ENCODE data around the gene PLD5.
"Not testable (repeated sequence)": the region's sequence is repeated elsewhere in the genome, so short reads cannot be mapped to it uniquely, and the experiment has no call there.

PLD5 gene

DNA sequence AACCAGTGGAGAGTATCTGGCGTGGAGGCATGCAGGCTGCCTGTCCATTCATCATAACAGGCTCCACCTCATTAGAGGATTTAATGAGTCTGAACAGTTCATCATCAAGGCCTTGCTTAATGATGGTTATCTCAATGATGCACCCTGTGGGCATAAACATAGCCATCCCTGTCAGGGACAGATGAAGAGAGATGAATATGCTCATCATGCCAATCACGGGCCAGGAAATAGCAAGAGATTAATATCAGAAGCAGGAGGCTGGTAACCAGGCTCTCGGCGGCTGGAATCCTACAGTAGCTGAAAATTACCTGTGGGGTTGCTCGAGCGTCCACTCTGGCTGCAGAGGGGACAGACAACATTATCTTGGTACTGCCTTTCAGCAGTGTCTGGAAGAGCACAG is 247.7 kb downstream of the PLD5 start:
- not testable (repeated sequence) for DNase-seq (ENCODE audit: low spot score)

DNA sequence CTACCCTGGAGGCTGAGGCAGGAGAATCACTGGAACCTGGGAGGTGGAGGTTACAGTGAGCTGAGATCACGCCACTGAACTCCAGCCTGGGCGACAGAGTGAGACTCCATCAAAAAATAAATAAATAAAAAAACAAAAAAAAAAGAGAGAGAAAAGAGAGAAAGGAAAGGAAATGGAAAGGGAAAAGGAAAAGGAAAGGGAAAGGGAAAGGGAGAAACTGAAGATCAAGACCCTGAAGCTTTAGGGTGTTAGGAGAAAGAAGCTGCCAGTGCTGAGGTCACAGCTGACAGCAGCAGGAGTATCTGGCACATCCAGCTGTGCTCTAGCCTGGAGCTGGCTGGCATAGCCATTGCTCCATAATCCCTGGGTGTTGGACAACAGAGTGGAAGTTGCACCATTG is 257.5 kb downstream of the PLD5 start:
- not testable (repeated sequence) for DNase-seq (ENCODE audit: low spot score)

DNA sequence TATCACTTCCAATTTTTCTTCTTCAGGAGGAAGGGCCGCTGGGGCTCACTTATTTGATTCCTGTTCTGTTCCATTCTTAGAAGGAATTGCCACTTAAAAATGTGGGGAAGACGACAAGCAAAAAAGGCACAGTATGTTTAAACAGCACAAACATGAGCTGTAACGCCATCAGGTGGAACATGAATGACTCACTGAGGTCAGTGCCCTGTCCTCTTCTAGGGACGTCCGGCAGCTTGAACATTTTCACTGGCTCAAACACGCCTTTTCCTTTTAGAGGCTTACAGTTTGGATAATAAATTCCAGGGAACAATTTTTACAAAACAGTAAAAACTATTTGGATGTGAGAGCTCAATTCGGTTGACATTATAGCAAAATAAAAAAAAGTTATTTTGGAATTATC is 260.1 kb downstream of the PLD5 start:
- not testable (repeated sequence) for DNase-seq (ENCODE audit: low spot score)

DNA sequence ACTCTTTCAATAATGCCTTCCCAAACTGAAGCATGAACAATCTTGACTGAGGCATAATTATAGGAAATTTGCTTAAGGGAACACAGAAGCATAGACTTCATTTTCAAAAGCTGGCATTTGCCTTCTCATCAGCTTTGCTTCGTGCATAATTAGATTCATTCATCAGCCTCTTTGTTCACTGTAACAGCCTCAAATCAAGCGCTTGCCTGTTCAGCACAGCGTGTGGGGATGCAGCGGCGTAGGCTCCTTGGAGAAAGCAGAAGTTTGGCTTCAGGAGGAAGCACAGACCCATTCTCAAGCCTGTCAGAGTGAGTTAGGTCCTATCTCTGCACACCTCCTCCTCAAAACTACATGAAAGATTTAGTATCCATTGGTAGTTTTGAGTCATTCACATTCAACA is 279.2 kb downstream of the PLD5 start:
- DNase-seq (ENCODE audit: low spot score) = peak; percentile 92

DNA sequence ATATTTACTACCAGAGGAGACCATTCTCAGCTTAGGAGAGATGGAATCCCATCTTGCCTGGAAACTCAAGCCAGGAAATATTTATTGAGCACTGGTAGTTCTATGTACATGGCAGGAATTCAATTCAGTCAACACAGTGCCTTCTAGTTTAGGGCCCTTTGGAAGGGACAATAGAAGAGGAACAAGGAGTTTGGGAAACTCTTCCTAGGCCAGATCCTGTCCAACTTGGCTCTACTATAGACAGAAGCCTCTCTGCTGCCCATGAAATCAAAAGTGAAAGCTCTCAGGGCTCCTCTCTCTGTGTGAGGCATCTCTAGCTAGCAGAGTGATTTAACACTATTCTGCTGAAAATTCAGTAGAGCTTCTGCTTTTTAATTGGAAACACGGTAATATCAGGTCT is 281.0 kb downstream of the PLD5 start:
- DNase-seq (ENCODE audit: low spot score) = peak; percentile 78

DNA sequence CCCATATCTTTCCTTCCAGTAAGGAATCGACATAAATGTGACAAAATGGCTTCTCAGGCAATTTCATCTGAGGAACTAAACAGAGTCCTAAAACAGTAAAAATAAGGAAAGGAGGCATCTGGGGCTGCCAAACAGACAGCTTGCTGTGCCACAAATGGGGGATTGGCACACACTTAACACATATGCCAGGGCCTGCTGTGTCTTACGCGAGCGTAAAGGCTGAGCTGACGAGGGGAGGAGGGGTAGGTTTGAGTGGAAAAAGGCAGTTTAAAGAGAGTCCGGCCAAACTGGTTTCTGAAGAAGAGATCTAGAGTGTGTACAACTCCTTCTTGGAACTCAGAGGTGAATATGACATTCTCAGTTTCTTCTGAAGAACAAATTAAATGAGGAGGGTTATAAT is 281.5 kb downstream of the PLD5 start:
- DNase-seq (ENCODE audit: low spot score) = peak; percentile 54

DNA sequence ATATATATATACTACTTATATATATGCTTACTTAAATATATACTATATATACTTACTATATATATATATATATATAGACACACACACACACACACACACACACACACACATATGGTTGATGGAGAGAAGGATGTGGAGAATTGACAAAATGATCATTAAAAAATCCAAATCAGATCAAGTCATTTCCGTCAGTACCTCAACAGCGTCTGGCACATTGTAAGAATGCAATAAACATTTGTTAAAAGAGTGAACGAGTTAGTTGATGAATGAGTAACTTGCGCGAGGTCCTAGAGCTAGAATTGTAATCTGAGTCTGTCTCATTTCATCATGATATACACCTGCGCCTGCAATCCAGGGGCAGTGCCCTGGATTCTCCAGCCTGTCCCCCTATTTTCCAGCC is 282.6 kb downstream of the PLD5 start:
- no peak for DNase-seq (ENCODE audit: low spot score)

DNA sequence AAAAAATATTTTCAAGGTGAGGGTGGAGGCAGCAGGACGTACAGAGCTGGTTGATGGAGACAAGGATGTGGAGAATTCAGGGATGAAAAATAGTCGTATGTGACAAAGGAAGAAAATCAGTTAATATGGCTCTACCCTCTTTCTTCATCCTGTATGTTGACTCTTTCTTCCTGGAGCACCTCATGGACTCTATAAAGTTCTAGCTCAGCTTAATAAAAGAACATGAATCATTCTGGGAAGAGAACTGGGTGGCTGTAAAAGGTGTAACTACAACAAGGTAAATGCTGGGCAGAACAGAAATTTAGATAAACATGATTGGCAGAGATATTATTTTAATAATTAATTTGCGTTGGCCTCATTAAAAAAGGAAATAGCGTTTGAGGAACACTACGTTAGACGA is 283.8 kb downstream of the PLD5 start:
- no peak for DNase-seq (ENCODE audit: low spot score)

DNA sequence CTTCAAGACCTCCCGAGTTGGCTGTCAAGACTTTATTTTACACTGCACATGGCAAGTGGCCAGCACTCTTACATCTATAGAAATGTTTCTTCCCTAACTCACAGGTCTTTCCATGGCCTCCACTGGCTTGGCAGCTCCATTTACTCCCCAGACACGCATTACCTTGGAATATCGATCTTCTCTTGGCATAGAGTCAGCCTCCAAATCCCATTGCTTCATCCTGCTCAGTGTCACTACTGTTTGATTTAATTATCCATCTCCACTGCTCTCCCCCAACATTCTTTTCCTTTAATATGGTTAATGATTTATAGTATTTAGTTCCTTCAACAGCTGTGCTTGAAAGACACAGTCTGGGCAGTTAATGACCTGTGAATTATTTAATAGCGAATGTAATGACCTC is 284.4 kb downstream of the PLD5 start:
- no peak for DNase-seq (ENCODE audit: low spot score)

DNA sequence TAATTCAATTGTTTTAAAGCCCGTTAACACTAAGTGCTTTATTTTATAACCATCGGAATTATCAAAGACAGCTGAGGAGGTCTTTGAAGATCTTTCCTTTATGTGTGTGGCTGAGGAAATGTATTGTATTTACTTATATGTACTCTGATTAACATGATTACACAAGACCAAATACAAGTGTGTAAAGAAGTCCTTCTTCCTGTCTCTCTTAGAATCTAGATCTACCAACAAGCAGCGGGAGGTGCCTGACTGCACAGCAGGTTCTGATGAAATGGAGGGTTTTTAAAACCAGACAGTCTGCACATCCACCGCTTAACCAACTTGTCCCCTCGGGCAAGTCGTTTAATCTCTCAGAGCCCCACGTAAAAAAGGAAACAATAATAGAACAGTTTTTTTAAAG is 285.1 kb downstream of the PLD5 start:
- DNase-seq (ENCODE audit: low spot score) = no peak

DNA sequence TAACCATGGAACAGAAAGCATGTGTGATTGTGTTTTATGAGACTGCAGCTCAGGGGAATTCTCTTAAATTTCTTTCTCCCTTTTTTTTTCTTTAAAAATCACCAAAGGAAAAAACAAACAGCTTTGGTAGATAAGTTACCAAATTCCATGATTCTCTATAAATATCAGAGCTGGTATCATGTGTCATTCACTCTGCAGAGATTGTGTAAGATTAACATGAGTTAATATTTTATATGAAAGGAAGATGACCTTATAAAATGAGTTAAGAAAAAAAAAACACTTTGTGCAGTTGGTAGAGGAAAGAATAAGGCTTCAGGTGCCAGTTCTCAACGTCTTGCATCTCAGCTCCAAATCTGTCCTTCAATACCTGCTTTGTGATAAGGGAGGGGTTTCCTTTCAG is 287.4 kb downstream of the PLD5 start:
- DNase-seq (ENCODE audit: low spot score) = no peak

DNA sequence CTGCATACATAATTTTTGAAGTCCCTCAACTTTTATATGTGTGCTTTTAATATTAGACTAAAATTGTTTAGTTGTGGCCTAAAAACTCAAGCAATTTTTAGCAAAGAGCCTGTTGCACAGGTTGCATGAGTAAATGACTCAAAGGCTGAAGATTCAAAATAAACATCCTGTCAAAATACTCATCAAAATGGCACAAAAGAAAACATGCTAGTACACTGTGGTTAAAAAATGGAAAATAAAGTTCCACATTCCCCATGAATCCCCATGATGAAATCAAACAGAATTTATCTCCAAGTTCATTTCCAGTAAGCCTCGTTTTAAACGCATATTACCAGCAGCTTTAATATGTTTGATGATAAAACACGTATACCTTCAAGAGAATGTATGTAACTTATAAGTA is 295.5 kb downstream of the PLD5 start:
- DNase-seq (ENCODE audit: low spot score) = no peak

DNA sequence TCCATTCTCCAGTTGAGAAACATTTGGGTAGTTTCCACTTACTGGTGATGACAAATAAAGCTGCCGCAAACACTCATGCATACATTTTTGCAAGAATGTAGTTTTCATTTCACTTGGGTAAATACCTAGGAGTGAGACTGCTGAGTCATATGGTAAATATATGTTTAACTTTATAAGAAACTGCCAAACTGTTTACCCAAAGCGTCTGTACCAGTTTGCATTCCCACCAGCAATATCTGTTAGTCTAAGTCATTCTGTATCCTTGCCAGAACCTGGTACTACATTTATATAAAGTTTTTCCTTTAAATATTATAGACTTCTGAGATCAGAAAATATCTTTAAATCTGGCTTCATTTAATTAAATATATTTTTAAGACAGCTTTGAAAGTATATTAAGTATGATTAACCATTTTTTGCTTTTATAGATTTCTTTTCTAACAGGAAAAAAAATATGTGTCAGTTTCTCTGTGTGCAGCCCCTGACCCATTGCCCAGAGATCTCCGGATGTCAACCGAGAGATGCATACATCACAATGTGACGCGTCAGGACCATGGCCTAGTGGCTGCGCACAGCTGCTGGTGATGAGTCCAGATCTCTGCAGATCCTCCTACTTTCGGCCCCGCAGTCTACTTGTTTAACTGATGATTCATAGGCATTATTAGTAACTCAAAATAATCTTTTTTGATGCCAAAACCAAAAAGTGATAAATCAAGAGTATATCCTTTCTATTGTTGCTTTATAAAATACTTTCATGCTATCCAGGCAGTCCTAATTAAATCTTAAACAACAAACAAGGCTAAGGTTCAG is 298.5 kb downstream of the PLD5 start:
- DNase-seq (ENCODE audit: low spot score) = no peak

DNA sequence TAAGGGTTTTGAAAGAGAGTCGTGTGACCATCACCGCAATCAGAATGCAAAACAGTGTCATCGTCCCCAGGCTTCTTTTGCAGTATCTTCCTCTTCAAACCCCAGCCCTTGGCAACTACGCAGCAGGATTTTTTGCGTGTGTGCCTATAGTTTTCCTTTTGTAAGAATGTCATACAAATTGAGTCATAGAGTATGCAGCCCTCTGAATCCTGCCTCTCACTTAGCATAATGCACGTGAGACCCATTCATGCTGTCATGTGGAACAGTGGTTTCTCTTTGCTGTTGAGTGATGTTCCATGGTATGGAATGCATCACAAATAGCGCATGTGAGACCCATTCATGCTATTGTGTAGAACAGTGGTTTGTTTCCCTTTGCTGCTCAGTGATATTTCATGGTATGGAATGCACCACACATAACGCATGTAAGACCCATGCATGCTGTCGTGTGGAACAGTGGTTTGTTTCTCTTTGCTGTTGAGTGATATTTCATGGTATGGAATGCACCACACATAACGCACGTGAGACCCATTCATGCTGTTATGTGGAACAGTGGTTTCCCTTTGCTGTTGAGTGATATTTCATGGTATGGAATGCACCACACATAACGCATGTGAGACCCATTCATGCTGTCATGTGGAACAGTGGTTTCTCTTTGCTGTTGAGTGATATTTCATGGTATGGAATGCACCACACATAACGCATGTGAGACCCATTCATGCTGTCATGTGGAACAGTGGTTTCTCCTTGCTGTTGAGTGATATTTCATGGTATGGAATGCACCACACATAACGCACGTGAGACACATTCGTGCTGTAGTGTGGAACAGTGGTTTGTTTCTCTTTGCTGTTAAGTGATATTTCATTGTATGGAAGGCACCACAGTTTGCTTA is 299.4 kb downstream of the PLD5 start:
- DNase-seq (ENCODE audit: low spot score) = peak; percentile 42

DNA sequence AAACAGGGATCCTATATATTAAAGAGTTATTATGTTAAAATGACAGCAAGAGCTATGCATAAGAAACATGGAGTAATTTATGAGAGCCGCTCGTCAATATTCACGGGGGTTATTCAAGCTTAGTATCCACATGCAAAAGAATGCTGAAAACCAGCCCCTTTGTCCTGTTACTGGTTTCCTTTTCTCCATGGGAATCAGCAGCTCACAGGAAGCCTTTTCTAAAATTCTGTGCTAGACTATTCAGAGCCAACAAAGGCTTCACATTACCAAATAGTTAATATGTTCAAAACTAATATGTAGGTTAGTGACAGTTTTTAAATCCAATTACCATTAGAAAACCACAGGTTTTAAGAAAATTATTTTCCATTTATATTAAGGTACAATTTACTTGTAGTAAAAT is 300.0 kb downstream of the PLD5 start:
- no peak for DNase-seq (ENCODE audit: low spot score)

DNA sequence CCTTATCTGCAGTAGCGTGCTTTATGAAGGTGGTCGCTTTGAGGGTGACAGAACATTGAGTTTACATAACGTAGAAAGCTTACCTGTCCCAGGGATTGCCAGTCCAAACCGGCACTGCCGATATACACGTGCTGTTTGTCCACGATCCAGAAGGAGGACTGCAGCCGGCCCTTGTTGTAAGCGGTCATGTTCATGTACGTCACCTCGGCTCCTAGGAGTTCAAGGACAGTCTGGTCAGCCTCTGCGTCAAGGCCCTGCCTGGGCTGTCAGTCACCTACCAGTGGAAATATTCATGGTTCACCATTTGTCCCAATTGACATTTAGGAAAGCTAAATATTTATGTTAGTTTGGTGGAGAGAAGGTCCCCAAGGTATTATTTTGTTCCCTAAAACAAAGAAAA is 304.6 kb downstream of the PLD5 start:
- no peak for DNase-seq (ENCODE audit: low spot score)

DNA sequence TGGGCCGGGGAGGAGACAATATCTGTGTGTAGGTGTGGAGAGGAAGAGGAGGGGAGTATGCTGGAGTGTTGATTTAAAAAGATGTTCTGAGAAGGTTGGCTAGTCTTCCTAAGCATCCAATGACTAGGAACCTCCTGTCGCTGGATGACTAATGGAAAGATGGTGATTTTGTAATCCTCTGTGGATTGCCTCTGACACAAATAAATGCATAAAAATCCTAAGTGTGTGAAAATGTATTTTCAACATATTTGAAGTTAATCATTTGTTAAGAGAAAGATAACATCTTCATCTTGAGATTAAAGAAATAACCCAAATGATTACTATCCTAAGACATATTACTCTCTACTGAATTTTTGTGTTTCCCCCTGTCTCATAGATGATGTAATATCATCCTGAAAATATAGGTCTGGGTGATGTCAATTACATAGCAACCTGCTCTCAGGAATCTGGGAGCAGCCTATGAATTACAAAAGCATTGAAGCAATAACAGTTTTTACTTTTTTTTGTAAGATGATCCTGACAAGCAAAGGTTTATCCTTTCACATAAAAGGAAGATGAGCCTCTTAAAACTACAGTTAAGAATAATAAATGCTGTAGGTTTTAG is 305.1 kb downstream of the PLD5 start:
- DNase-seq (ENCODE audit: low spot score) = no peak

DNA sequence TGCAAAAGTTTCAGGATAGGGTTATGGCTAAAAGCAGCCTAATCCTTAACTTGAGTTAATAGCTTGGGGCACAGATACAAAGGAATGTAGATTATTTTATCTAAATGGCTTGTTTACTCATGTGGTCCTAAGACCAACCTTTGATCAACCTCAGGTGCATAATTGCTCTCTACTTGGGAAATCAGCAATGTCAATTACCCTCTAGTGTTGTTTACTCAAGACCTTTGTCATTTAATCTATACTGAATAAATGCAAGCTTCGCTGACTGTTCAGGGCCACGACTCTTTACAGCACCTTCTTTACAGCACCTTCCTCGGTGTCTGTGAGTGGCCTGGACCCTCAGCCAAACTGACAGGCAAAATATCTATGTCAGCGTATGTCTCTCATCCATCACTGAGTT is 308.1 kb downstream of the PLD5 start:
- DNase-seq (ENCODE audit: low spot score) = no peak

DNA sequence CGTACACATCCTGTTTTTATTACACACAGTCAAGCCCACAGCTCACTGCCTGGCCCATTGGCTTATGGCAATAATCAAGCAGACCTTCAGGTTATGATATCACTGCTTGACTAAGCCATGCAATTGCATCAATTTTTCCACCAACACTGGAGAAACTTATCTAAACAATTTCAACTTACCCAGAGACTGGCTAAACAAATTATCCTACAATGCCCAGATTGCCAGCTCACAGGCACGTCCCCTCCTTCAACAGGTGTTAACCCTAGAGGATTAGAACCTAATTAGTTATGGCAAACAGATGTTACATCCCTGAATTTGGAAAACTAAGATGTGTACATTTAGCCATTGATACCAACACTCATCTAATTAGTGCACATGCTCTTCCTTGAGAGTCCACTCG is 310.0 kb downstream of the PLD5 start:
- not testable (repeated sequence) for DNase-seq (ENCODE audit: low spot score)

DNA sequence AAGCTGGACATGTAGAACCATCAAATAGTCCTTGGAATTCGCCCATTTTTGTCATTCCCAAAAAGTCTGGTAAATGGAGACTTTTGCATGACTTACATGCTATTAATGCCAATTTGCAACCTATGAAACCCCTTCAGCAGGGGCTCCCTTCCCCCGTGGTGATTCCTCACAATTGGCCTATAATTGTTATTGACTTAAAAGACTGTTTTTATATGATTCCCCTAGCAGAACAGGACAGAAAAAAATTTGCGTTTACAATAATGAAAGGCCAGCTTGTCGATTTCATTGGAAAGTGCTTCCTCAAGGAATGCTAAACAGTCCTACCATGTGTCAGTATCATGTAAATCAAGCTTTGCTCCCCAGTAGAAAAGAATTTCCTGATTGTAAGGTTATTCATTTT is 311.5 kb downstream of the PLD5 start:
- DNase-seq (ENCODE audit: low spot score) = not testable (repeated sequence)

DNA sequence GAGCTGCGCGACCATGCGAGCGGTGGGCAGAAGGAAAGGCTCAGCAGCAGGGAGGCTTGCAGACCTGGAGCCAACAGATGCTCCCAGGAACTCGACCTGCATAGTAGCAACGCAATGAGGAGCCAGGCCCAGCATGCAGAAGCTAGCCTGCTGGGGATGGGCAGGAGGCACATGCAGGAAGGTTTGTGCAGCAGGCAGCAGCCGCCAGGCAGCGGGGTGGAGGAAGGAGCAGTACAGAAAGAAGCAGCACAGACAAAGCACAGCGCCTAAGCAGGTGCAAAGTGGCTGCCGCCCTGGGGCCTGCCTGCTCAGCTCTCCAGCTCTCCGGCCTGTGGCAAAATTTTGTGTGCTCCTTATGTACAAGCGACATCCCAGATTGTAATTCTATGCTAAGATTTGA is 312.1 kb downstream of the PLD5 start:
- no peak for DNase-seq (ENCODE audit: low spot score)

DNA sequence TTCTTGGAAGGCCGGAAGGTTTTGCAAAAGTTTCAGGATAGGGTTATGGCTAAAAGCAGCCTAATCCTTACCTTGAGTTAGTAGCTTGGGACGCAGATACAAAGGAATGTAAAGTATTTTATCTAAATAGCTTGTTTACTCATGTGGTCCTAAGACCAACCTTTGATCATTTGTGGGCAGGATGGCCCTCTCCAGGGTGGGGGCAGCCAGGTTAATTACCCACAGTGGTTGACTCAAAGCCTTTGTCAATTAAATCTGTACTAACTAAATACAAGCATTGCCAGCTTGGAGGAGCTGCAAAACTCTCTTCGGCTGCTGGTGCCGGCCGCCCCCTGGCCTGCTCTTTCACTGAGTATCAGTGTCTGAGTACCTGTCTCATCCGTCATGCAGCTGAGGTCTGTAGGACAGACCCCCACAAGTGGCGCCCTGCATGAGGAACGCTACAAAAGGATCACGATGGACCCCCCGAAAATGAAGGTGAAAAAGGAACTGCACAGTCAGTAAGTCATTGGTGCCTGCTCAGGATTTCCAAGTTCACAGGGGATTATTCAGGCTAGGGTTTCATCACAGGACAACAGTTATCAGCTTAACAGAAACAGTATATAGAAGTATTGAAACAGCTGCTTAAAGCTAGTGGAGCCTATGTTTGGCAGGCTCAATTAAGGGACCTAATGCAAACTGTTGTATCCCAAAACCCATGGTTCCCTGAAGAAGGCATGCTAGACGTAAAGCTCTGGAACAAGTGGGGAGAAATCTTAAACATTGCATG is 313.1 kb downstream of the PLD5 start:
- no peak for DNase-seq (ENCODE audit: low spot score)

Data from pons (tissue), 1 donor.